Measurements from ENCODE around the gene OR10A7. TPM values are rescaled to one million over a fixed set of nuclear protein-coding genes. Genes with fewer than 3 reads are reported as not detected.

OR10A7 gene
- total RNA-seq, 1 donor from 2014 or later, result not detected

DNA sequence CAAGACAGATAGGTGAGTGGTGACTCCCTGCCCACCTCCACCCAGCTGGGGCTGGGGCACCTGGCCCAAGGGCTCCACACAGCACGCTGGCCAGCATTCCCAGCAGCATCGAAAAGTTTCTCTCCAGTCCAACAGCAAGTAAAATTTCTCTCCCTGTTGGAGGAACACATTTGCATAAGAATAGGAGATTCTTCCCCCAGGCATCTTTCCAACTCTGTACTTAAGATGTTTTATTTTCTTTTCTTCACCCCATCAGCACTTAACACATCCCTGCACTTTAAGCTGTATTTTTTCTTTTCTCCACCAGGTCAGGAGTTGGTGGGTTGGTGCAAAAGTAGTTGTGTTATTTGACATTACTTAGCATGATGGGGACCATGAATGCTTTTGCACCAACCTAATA, 47.4 kb upstream of the OR10A7 start:
- no peaks in the 10 kb centered on the region for H3K27me3 ChIP-seq
- no peak for DNase-seq (ENCODE audit: low spot score)
- H3K36me3 ChIP-seq, result no peaks in the 10 kb centered on the region
- no peaks in the 10 kb centered on the region for H3K4me1 ChIP-seq
- peak overlapping the region; percentile 84 for H2AFZ ChIP-seq (replicated peaks)
- Mint-ChIP-seq H3K9me3 (no peaks in the 10 kb centered on the region), H3K4me1 (no peaks in the 10 kb centered on the region), H3K36me3 (no peaks in the 10 kb centered on the region), H3K4me3 (no peak overlapping the region), H3K27me3 (ENCODE audit: insufficient read depth, low read depth) (peaks cover 2% of the 10 kb centered on the region), H3K27ac (no peak overlapping the region)
- H3K9ac ChIP-seq, result no peak overlapping the region
- H3K27ac ChIP-seq, result no peak overlapping the region
- no peak overlapping the region for H3K4me3 ChIP-seq
- H4K20me1 ChIP-seq (ENCODE audit: low read depth), result no peaks in the 10 kb centered on the region
- no peaks in the 10 kb centered on the region for H3F3A ChIP-seq (ENCODE audit: low read depth)
- H3K9me3 ChIP-seq (ENCODE audit: low read depth), result no peaks in the 10 kb centered on the region
- TF ChIP-seq EZH2 (IDR thresholded peaks at IDR 0.05), result no peak
- TF ChIP-seq EZH2phosphoT487 (IDR thresholded peaks at IDR 0.05), result no peak
- TF ChIP-seq, protein P1, sequence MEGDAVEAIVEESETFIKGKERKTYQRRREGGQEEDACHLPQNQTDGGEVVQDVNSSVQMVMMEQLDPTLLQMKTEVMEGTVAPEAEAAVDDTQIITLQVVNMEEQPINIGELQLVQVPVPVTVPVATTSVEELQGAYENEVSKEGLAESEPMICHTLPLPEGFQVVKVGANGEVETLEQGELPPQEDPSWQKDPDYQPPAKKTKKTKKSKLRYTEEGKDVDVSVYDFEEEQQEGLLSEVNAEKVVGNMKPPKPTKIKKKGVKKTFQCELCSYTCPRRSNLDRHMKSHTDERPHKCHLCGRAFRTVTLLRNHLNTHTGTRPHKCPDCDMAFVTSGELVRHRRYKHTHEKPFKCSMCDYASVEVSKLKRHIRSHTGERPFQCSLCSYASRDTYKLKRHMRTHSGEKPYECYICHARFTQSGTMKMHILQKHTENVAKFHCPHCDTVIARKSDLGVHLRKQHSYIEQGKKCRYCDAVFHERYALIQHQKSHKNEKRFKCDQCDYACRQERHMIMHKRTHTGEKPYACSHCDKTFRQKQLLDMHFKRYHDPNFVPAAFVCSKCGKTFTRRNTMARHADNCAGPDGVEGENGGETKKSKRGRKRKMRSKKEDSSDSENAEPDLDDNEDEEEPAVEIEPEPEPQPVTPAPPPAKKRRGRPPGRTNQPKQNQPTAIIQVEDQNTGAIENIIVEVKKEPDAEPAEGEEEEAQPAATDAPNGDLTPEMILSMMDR (IDR thresholded peaks at IDR 0.05), result no peak
- no peak overlapping the region for H3K4me2 ChIP-seq
- H3K79me2 ChIP-seq (ENCODE audit: low read depth), result no peaks in the 10 kb centered on the region

DNA sequence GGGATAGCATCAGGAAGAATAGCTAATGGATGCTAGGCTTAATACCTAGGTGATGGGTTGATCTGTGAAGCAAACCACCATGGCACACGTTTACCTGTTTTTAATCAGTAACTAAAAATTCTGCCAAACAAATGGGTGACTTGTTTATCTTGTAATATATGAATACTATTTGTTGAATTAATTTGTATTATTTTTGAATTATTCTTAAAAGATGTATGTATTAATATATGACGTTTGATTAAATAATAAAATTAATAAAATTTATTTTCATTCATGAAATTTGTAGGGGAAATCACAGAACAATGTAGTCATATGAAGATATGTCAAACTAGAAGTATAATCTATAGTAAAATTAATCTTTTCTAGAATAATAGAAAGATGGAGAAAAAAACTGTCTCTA, 32.3 kb upstream of the OR10A7 start:
- Histone ChIP-seq H2AFZ (replicated peaks) (no peak overlapping the region), H4K20me1 (ENCODE audit: low read depth) (no peaks in the 10 kb centered on the region), H3K9ac (no peak overlapping the region), H3K4me2 (no peak overlapping the region), H3K4me1 (no peaks in the 10 kb centered on the region), H3F3A (ENCODE audit: low read depth) (no peaks in the 10 kb centered on the region), H3K27ac (no peak overlapping the region), H3K36me3 (no peaks in the 10 kb centered on the region), H3K27me3 (no peaks in the 10 kb centered on the region), H3K9me3 (ENCODE audit: low read depth) (no peaks in the 10 kb centered on the region), H3K4me3 (no peak overlapping the region), H3K79me2 (ENCODE audit: low read depth) (no peaks in the 10 kb centered on the region)
- H3K27ac Mint-ChIP-seq, result no peak overlapping the region
- TF ChIP-seq EZH2 (IDR thresholded peaks at IDR 0.05), result no peak
- no peak overlapping the region for H3K4me3 Mint-ChIP-seq
- no peaks in the 10 kb centered on the region for H3K27me3 Mint-ChIP-seq (ENCODE audit: insufficient read depth, low read depth)
- H3K9me3 Mint-ChIP-seq, result peaks cover 3% of the 10 kb centered on the region
- no peak for DNase-seq (ENCODE audit: low spot score)
- no peaks in the 10 kb centered on the region for H3K36me3 Mint-ChIP-seq
- no peaks in the 10 kb centered on the region for H3K4me1 Mint-ChIP-seq

DNA sequence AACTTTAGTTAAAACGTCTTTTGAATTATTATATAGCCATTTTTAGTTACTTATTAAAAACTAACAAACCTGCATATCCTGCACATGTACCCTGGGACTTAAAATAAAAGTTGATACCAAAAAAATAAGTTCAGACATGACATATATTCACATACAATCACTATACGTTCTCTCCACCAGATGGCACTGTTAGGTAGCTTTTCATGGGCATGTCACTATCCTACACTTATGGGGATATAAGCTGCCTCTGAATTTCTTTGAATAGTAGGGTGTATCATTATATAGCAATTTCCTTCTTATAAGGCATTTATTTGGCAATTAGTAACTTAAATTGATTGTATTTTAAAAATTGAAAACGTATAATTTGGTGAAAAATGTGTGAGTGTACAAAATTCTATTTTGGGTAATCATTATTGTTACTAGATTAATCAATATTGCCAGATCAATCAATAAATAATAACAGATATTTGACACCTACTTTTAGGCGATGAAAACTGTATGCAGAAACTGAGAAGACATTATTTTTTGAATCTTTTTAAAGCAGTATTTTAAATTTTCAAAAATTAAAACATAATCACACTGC, 31.8 kb upstream of the OR10A7 start:
- Histone ChIP-seq H3K9me3 (ENCODE audit: low read depth) (no peaks in the 10 kb centered on the region), H3K79me2 (ENCODE audit: low read depth) (no peaks in the 10 kb centered on the region), H3K27me3 (no peaks in the 10 kb centered on the region), H3K4me2 (no peak overlapping the region), H3K4me1 (no peaks in the 10 kb centered on the region), H2AFZ (replicated peaks) (no peak overlapping the region), H3K4me3 (no peak overlapping the region), H3K27ac (no peak overlapping the region), H3K9ac (no peak overlapping the region), H3K36me3 (no peaks in the 10 kb centered on the region), H3F3A (ENCODE audit: low read depth) (no peaks in the 10 kb centered on the region), H4K20me1 (ENCODE audit: low read depth) (no peaks in the 10 kb centered on the region)
- TF ChIP-seq EZH2 (IDR thresholded peaks at IDR 0.05) (no peak), EZH2phosphoT487 (IDR thresholded peaks at IDR 0.05) (no peak)
- TF ChIP-seq, protein P1 (IDR thresholded peaks at IDR 0.05), result peak; percentile 92
- DNase-seq (ENCODE audit: low spot score), result peak; percentile 80
- Mint-ChIP-seq H3K36me3 (no peaks in the 10 kb centered on the region), H3K27ac (no peak overlapping the region), H3K4me3 (no peak overlapping the region), H3K27me3 (ENCODE audit: insufficient read depth, low read depth) (no peaks in the 10 kb centered on the region), H3K4me1 (no peaks in the 10 kb centered on the region), H3K9me3 (peaks cover 3% of the 10 kb centered on the region)

DNA sequence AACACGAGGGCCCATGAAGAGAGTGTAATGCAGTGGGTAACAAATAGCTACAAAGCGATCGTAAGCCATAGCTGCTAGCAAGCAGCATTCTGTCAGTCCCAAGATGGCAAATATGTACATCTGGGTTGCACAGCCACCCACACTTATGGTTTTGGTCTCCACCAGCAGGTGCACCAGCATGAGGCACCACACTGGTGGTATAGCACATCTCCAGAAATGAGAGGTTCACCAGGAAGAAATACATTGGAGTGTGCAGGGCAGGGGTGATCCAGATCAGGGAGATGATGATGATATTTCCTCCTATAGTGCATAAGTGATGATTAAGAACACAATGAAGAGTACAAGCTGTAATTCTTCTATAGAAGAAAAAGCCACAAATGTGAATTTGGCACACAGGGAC, 26.4 kb upstream of the OR10A7 start:
- Histone ChIP-seq H4K20me1 (ENCODE audit: low read depth) (no peaks in the 10 kb centered on the region), H3K79me2 (ENCODE audit: low read depth) (no peaks in the 10 kb centered on the region), H3K27ac (no peak overlapping the region), H3K36me3 (no peaks in the 10 kb centered on the region), H3K4me3 (no peak overlapping the region), H3K9ac (no peak overlapping the region), H3F3A (ENCODE audit: low read depth) (no peaks in the 10 kb centered on the region), H3K27me3 (no peaks in the 10 kb centered on the region), H3K4me2 (no peak overlapping the region), H3K4me1 (no peaks in the 10 kb centered on the region), H3K9me3 (ENCODE audit: low read depth) (no peaks in the 10 kb centered on the region), H2AFZ (replicated peaks) (no peak overlapping the region)
- no peaks in the 10 kb centered on the region for H3K27me3 Mint-ChIP-seq (ENCODE audit: insufficient read depth, low read depth)
- DNase-seq (ENCODE audit: low spot score), result no peak
- H3K4me1 Mint-ChIP-seq, result no peaks in the 10 kb centered on the region
- no peak overlapping the region for H3K27ac Mint-ChIP-seq
- no peak overlapping the region for H3K4me3 Mint-ChIP-seq
- TF ChIP-seq EZH2phosphoT487 (IDR thresholded peaks at IDR 0.05), result no peak
- no peak for TF ChIP-seq EZH2 (IDR thresholded peaks at IDR 0.05)
- TF ChIP-seq, protein P1 (IDR thresholded peaks at IDR 0.05), result no peak
- peaks cover 3% of the 10 kb centered on the region for H3K9me3 Mint-ChIP-seq
- H3K36me3 Mint-ChIP-seq, result no peaks in the 10 kb centered on the region
